GM23248 (cell line): Measurements from ENCODE around the gene TSPAN7. TPM values are rescaled to one million over a fixed set of nuclear protein-coding genes. Genes with fewer than 3 reads are reported as not detected.

Experiments used
- DNase-seq: peaks from one replicate; pipeline ENCODE4 v3.0.0-alpha.2; 2015
- H2AFZ ChIP-seq: fragments of 200-600 bp; sonication (generic); 2 replicates; pipeline ENCODE4 v1.6.1; 2016; ENCODE audit warnings: antibody characterized with exemption
- H3F3A ChIP-seq: fragments of 200-600 bp; sonication (generic); 2 replicates; pipeline ENCODE4 v1.6.1; 2016; ENCODE audit warnings: mild to moderate bottlenecking, antibody characterized with exemption, mixed run types; ENCODE audit not compliant: insufficient read depth
- H3K27ac ChIP-seq: fragments of 200-600 bp; sonication (generic); 2 replicates; pipeline ENCODE4 v1.5.1; 2016; ENCODE audit warnings: mild to moderate bottlenecking
- H3K27me3 ChIP-seq: fragments of 200-600 bp; sonication (generic); replicated peaks from 2 replicates; pipeline ENCODE4 v1.6.1; 2016; ENCODE audit warnings: mild to moderate bottlenecking; ENCODE audit not compliant: insufficient read depth
- H3K36me3 ChIP-seq: fragments of 200-600 bp; sonication (generic); 2 replicates; pipeline ENCODE4 v1.6.1; 2016; ENCODE audit warnings: low read depth, mild to moderate bottlenecking
- H3K4me1 ChIP-seq: fragments of 200-600 bp; sonication (generic); 2 replicates; pipeline ENCODE4 v1.6.1; 2016; ENCODE audit warnings: mild to moderate bottlenecking; ENCODE audit not compliant: insufficient read depth
- H3K4me2 ChIP-seq: fragments of 200-600 bp; sonication (generic); one replicate; pipeline ENCODE4 v1.6.1; 2016; ENCODE audit warnings: mild to moderate bottlenecking; ENCODE audit not compliant: unreplicated experiment
- H3K4me3 ChIP-seq: fragments of 200-600 bp; sonication (generic); 2 replicates; pipeline ENCODE4 v1.5.1; 2016; ENCODE audit warnings: mild to moderate bottlenecking
- H3K79me2 ChIP-seq: fragments of 200-600 bp; sonication (generic); 2 replicates; pipeline ENCODE4 v1.6.1; 2016; ENCODE audit warnings: mild to moderate bottlenecking; ENCODE audit not compliant: insufficient read depth
- H3K9ac ChIP-seq: fragments of 200-600 bp; sonication (generic); 2 replicates; pipeline ENCODE4 v1.6.1; 2016; ENCODE audit warnings: mild to moderate bottlenecking
- H3K9me2 ChIP-seq: fragments of 200-600 bp; sonication (generic); 2 replicates; pipeline ENCODE4 v1.6.1; 2016; ENCODE audit warnings: mixed run types, mild to moderate bottlenecking, moderate library complexity; ENCODE audit not compliant: insufficient read depth
- H3K9me3 ChIP-seq: fragments of 200-600 bp; sonication (generic); one replicate; pipeline ENCODE4 v1.6.1; 2017; ENCODE audit warnings: low read depth
- H4K20me1 ChIP-seq: fragments of 200-600 bp; sonication (generic); 2 replicates; pipeline ENCODE4 v1.6.0; 2016; ENCODE audit not compliant: insufficient read depth
- EZH2 ChIP-seq: fragments of 200-600 bp; sonication (generic); IDR thresholded peaks from 2 replicates; pipeline ENCODE4 v1.6.1; 2018; ENCODE audit warnings: antibody characterized with exemption, mild to moderate bottlenecking; ENCODE audit not compliant: insufficient read depth, poor library complexity, severe bottlenecking
- EZH2phosphoT487 ChIP-seq: fragments of 200-600 bp; sonication (generic); IDR thresholded peaks from 2 replicates; pipeline ENCODE4 v1.6.1; 2018; ENCODE audit warnings: antibody characterized with exemption, moderate library complexity, mild to moderate bottlenecking, low read depth; ENCODE audit not compliant: insufficient read depth
- WGBS, 2 experiments: methylation state at CpG; one replicate each; pipeline ENCODE4 v1.1.6; 2015 to 2017; ENCODE audit warnings: low lambda C conversion rate in 2 of 2, low coverage in 1 of 2; ENCODE audit errors: missing lambda C conversion rate in 2 of 2; 5-methylcytosine and 5-hydroxymethylcytosine counted together
- in situ Hi-C: fragments of 300-500 bp; cut with MboI; formaldehyde crosslinking; loops from 2 replicates; pipeline ENCODE4 v1.15.0; 2020
- polyA plus RNA-seq: library from polyadenylated mRNA; unstranded; fragments of >200 nt; fragmentation: Nextera tagmentation; extraction: Ambion mirVana; gene quantifications from 2 replicates; pipeline ENCODE4 v1.2.1, GENCODE V29; 2016
- total RNA-seq: library from RNA; depleted of rRNA; stranded (reverse); fragments of >200 nt; shearing (Covaris generic); gene quantifications from 2 replicates; pipeline ENCODE4 v1.2.3, GENCODE V29; 2014

Gene TSPAN7
- total and polyA plus RNA-seq, 2 experiments from 2014 or later = not detected

DNA sequence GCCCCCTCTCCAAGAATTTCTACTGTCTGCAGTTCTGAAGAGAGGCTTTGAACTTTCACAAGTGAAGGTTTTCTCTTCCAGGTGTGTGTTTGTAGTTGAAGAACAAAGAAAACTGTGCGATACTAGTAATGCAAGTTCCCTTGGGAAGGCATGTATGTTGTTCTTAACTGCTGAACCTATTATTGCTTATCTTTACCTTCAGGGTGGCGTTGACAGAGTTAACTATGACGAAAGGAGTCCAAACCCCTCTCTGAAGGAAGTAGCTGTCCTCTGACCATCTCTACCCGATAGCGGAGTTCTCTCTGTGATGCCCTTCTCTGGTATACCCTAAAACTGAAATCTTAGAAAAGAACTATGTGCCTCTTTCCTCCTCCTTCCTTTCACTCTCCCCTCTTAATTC lies 79.9 kb downstream of the TSPAN7 start:
- H3K79me2 ChIP-seq = no peaks in the 10 kb centered on the region
- TF ChIP-seq EZH2phosphoT487 = no peak
- TF ChIP-seq EZH2 = no peak
- H3K4me1 ChIP-seq = no peaks in the 10 kb centered on the region
- 35 to 37% methylated on average over 4 to 5 of the region's 5 CpGs for WGBS, 2 experiments
- no peaks in the 10 kb centered on the region for H3K27me3 ChIP-seq
- no peak overlapping the region for H2AFZ ChIP-seq
- H3K4me3 ChIP-seq = no peak overlapping the region
- no peaks in the 10 kb centered on the region for H4K20me1 ChIP-seq
- H3K27ac ChIP-seq = no peak overlapping the region
- H3K9me3 ChIP-seq = no peaks in the 10 kb centered on the region
- H3K4me2 ChIP-seq = no peak overlapping the region
- in situ Hi-C loops = no loop called here
- H3K9me2 ChIP-seq = no peaks in the 10 kb centered on the region
- no peaks in the 10 kb centered on the region for H3K36me3 ChIP-seq
- no peak overlapping the region for H3K9ac ChIP-seq
- H3F3A ChIP-seq = no peaks in the 10 kb centered on the region
- no peak for DNase-seq

DNA sequence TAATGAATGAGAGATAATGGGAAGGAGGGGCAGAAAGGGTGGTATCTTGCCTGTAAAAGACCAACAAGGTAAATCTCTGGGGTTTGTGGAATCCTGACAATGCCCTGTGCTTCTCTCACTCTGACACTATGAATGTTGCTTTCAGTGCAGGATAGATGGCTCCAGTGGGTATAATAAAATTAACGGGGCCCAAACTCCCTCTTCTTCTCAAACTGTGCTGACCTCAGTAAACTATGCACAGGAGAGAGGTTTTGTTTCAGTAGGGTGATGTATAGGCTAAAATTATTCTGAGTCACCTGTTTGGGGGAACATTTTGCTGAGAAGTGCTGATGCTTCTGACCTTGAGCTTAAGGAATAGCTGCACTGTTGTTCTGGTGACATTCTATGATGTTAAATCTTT lies 82.6 kb downstream of the TSPAN7 start:
- no peaks in the 10 kb centered on the region for H4K20me1 ChIP-seq
- in situ Hi-C loops = no loop called here
- WGBS, 2 experiments = 6 to 7% methylated on average over 1 of the region's 1 CpG

DNA sequence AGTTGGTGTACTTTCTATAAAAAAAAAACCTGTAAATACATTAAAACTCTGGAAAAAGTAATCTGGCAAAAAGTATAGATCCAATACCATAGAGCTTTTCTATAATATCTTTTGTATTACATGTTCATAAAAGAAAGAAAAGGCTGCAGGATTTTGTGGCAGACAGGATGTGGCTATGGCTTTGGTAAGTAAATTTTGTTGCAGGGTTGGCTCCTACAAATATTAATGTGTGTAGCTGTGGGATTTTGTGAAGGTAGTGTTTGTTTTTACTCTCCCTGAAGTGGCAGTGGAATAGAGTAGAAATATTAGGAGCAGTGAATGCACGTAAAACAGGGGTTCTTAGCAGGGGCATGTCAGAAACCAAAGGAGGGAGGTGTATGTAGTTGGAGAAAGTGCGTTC lies 84.8 kb downstream of the TSPAN7 start:
- DNase-seq = no peak
- Histone ChIP-seq H3F3A (no peaks in the 10 kb centered on the region), H3K9me2 (no peaks in the 10 kb centered on the region), H3K27ac (no peak overlapping the region), H3K36me3 (no peaks in the 10 kb centered on the region), H3K9me3 (no peaks in the 10 kb centered on the region), H3K4me3 (no peak overlapping the region), H3K9ac (no peak overlapping the region), H3K4me2 (no peak overlapping the region), H3K27me3 (no peaks in the 10 kb centered on the region), H4K20me1 (no peaks in the 10 kb centered on the region), H3K4me1 (no peaks in the 10 kb centered on the region), H2AFZ (no peak overlapping the region), H3K79me2 (no peaks in the 10 kb centered on the region)
- 36 to 43% methylated on average over 2 of the region's 2 CpGs for WGBS, 2 experiments
- in situ Hi-C loops = no loop called here
- TF ChIP-seq EZH2phosphoT487 (no peak), EZH2 (no peak)

More for the DNA sequence above, 82.6 kb downstream of the TSPAN7 start:
- Histone ChIP-seq H2AFZ (no peak overlapping the region), H3K27me3 (no peaks in the 10 kb centered on the region), H3K4me1 (no peaks in the 10 kb centered on the region), H3K27ac (no peak overlapping the region), H3K9me2 (no peaks in the 10 kb centered on the region), H3K9ac (no peak overlapping the region), H3K79me2 (no peaks in the 10 kb centered on the region), H3K4me3 (no peak overlapping the region), H3K4me2 (no peak overlapping the region), H3K36me3 (no peaks in the 10 kb centered on the region), H3K9me3 (no peaks in the 10 kb centered on the region), H3F3A (no peaks in the 10 kb centered on the region)
- DNase-seq = no peak
- TF ChIP-seq EZH2phosphoT487 (no peak), EZH2 (no peak)

DNA sequence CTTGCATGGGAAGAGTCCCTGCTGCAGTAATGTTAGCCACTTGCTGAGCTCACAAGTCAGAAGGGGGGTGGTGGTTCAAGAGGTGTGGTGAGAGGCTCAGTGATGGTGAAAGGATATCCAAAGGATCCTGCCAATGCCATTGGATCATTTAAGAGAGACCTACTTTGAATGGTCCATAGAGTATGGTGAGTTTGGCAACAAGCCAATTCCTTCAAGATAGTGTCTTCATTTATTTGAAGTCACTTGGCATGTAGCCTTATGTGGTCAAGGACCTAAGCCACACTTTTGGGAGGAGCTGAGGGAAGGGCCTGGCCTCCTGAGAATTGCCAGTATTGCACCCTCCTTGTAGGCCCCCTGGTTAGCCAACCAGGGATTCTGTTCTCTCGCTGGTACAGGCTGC lies 87.9 kb downstream of the TSPAN7 start:
- no peak overlapping the region for H3K9ac ChIP-seq
- no peaks in the 10 kb centered on the region for H4K20me1 ChIP-seq
- no peak for DNase-seq
- H3F3A ChIP-seq = no peaks in the 10 kb centered on the region
- no peak overlapping the region for H3K4me3 ChIP-seq
- H3K4me1 ChIP-seq = no peaks in the 10 kb centered on the region
- no peaks in the 10 kb centered on the region for H3K79me2 ChIP-seq
- TF ChIP-seq EZH2 (no peak), EZH2phosphoT487 (no peak)
- H3K27ac ChIP-seq = no peak overlapping the region
- H3K9me3 ChIP-seq = no peaks in the 10 kb centered on the region
- in situ Hi-C loops = no loop called here
- no peak overlapping the region for H2AFZ ChIP-seq
- no peaks in the 10 kb centered on the region for H3K9me2 ChIP-seq
- WGBS, 2 experiments = 67 to 100% methylated on average over 1 of the region's 1 CpG
- H3K27me3 ChIP-seq = no peaks in the 10 kb centered on the region
- H3K36me3 ChIP-seq = no peaks in the 10 kb centered on the region
- H3K4me2 ChIP-seq = no peak overlapping the region
